Fibroblast of lung (primary cell): ENCODE results near the gene ATP13A1.

ENCODE experiments used
- CTCF ChIP-seq, 2 donors: IDR thresholded peaks in 1 of 2; conservative IDR thresholded peaks in 1 of 2; 1 replicate in 1 of 2; 2 replicates in 1 of 2; pipeline ENCODE4 v1.5.1; 2011 to 2012; ENCODE audit warnings: low read length in 2 of 2, control low read depth in 1 of 2, inconsistent platforms in 1 of 2, low read depth in 1 of 2, mild to moderate bottlenecking in 1 of 2
- EZH2 ChIP-seq: IDR thresholded peaks from 2 replicates; pipeline ENCODE4 v1.5.1; 2012; ENCODE audit warnings: low read length, control low read depth, mild to moderate bottlenecking; ENCODE audit errors: missing control alignments

GRCh38 chr19:19618219-19619051 lies 45.0 kb downstream of the ATP13A1 start, which contains the start of gene PBX4:
- TF ChIP-seq CTCF (conservative IDR thresholded peaks at IDR 0.05 in 1 of 2, IDR thresholded peaks at IDR 0.05 in 1 of 2; ENCODE audit: low read depth in 1 of 2, low read length in 2 of 2) (no peak), EZH2 (no peak)
